Superior temporal gyrus (tissue), 1 donor: Measurements from ENCODE around the gene KIF22.
"Not testable (repeated sequence)": the region's sequence is repeated elsewhere in the genome, so short reads cannot be mapped to it uniquely, and the experiment has no call there.

Experiments
- DNase-seq: peaks from one replicate; pipeline ENCODE4 v3.0.0-alpha.2; 2016; ENCODE audit errors: extremely low spot score

KIF22 gene

DNA sequence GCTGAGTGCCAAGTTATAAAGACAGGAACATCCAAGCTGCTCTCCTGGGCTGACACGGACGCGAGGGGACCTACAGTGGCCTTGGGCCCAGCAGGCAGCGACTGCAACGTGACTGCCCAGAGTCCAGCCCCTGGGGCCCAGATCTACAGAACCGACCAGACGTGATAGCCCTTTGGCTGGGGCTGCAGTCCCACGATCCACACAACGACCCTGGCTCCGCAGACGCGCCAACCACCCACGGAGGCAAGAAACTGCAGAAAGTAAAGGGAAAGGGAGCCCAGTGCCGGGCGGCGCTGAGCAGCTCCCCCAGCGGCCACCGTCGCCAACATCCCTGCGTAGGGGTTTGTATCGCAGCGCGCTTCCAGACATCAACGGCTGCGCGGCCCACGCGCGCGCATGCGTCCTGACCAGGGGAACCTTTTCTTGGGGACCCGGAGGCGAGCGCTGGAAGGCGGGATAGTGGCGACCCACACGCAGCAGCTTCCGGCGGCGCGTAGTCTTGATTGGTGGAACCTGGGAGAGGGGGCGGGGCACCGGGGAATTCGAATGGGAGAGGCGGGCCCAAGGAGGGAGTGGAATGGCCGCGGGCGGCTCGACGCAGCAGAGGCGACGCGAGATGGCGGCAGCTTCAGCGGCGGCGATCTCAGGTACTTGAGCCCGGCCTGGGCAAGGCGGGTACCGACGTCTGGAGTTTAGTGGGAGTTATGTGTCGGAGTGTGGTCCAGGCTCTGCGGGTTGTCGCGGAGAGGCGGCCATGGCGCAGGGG, at the start of gene KIF22:
Gene KIF22, plus strand, starts transcription at position 569 of the 766 bp plus-strand sequence. Its CDS starts 9 bp downstream, at position 578.
- DNase-seq, result peak; percentile 98

DNA sequence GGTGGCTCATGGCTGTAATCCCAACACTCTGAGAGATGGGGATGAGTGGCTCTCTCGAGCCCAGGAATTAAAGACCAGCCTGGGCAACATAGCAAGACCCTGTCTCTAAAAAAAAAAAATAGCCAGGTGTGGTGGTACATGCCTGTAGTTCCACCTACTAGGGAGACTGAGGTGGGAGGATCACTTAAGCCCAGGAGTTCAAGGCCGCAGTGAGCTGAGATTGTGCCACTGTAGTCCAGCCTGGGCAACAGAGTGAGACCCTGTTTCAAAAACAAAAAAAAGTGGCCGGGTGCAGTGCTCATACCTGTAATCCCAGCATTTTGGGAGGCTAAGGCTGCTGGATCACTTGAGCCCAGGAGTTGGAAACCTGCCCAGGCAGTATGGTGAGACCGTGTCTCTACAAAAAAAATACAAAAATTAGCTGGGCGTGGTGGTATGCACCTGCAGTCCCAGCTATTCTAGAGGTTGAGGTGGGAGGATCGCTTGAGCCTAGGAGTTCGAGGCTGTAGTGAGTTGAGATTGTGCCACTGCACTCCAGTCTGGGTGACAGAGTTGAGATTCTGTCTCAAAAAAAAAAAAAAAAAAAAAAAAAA, 47.8 kb upstream of the KIF22 start:
- no peak for DNase-seq

DNA sequence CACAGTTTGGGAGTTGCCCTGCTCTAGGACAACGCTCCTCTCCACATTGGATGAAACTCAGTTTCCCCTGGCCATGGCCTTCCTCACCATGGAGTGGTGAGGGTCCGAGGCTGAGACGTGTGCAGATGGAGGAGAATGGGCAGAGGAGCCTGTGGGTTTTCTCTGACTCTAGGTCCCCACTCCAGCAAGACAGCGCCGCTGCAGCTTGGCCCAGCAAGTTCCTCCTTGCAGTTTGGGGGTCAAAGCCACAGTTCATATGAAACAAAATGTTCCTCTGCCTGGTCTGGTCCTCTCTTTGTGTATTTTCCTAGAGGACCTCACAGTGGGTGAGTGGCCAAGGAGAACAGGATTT, 47.1 kb upstream of the KIF22 start:
- no peak for DNase-seq

DNA sequence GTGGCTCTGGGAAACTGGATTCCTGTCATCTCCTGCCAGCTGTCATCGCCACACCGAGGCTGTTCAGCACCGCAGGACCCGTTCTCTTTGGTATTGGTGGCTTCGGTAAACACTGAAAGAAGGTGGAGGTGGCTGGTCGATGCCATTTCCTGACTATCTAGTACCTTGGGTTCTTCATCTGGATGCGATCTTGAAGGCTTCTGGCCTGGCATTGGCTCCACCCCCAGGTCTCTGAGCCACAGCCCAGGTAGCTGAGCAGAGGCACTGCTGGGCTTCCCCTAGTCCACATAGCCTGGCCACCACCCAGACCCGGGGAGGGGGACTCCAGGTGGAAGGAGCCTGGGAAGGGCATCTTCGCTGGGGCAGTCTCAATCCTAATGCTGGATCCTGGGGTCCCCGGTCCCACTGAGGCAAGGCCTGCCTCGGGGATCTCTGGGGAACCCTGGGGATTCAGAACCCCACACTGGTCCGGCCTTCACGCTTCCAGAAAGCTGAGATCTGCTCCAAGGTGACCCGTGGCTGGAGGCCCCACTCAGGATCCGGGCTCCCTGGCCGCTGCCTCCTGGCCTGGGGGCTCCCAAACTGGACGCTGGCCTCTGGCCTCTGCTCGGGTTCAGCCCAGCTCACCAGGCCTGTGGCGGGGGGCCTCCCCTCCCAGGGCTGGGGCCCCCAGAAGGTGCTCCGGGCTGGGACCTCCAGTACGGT, 46.6 kb upstream of the KIF22 start:
- DNase-seq, result no peak

DNA sequence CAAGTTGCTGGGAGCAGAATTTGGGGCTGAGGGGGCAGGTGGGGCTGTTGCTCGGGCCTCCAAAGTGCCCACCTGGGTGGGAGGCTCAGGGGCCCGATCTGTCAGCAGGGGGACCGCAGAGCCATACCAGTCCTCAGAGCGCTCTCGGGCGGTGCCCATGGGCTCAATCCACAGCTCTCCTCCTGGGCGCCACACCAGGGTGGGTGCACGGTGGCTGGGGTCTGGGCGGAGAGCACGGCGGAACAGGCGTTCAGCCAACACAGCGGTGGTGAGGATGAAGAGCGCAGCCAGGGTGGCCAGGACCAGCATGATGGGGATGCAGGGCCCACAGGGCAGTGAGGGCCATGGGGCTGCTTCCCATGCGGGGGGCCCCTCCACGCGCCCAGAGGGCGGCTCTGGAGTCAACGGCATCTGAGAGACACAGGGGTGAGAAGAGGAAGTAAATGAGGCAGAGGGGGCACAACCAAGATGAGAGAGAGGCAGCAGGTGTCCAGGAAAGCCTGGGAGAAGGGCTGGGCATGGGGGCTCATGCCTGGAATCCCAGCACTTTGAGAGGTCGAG, 45.9 kb upstream of the KIF22 start:
- no peak for DNase-seq

DNA sequence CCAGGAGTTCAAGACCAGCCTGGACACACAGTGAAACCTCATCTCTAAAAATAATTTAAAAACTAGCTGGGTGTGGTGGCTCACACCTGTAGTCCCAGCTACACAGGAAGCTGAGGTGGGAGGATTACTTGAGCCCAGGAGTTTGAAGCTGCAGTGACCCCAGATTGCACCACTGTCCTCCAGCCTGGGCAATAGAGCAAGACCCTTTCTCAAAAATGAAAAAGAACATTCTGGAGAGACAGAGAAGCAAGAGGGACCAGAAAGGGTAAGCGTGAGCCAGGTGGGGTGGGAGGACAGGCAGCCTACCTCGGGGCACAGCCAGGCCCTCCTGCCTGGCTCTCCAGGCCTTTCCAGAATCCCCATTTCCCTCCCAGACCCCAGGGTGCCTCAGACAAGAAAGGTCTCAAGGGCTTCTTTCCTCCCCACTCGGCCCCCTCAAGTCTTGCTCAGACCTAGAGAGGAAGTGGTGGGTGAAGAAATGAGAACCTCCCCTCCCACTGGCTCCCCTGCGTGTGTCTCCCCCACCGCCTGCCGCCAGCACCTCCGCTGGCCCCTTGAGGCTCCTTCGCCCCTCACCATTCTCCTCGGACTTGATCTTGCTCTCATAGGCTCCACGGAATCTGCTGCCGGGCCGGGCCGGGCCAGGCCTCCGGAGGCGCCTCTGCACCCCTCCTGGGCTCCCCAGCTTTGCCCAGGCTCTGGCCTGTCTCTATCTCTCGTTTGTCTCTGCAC, 45.3 kb upstream of the KIF22 start:
- no peak for DNase-seq

DNA sequence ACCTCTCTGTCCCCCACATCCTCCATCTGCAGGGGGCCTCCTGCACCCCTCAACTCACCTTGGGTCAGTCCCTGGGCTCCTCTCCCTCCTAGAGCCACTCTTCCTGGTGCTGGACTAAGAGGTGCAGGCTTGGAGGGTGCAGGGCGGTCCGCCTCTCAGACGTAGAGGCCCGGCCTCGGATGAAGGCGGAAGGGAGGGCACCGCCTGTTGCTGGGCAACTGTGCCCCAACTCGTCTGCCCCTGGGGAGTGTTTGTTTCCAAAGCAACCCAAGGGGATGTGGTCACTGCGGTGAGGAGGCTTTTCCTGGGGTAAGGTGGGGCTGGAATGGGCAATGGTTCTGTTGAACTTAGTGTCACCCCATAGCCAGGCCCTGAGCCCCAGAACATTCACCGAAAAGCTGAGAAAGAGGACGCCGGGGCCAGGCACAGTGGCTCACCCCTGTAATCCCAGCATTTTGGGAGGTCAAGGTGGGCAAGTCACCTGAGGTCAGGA, 44.7 kb upstream of the KIF22 start, which contains the start of gene C16orf54:
Gene C16orf54, minus strand, starts transcription at position 138 of the 493 bp plus-strand sequence. CDS start 1,039 bp downstream, outside the sequence.
- DNase-seq, result no peak

DNA sequence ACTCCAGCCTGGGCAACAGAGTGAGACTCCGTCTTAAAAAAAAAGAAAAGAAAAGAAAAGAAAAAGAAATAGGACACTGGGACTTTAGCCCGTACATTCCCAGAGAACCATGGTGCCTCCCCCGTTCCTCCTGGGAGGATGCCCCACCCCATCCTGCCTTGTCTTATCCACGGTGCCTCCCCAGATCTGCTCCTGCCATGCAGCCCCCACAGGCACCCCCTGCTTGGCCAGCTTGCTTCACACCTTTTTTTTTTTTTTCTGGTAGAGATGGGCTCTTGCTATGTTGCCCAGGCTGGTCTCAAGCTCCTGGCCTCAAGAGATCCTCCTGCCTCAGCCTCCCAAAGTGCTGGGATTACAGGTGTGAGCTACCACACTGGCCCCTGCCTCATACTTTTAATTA, 44.0 kb upstream of the KIF22 start:
- not testable (repeated sequence) for DNase-seq

DNA sequence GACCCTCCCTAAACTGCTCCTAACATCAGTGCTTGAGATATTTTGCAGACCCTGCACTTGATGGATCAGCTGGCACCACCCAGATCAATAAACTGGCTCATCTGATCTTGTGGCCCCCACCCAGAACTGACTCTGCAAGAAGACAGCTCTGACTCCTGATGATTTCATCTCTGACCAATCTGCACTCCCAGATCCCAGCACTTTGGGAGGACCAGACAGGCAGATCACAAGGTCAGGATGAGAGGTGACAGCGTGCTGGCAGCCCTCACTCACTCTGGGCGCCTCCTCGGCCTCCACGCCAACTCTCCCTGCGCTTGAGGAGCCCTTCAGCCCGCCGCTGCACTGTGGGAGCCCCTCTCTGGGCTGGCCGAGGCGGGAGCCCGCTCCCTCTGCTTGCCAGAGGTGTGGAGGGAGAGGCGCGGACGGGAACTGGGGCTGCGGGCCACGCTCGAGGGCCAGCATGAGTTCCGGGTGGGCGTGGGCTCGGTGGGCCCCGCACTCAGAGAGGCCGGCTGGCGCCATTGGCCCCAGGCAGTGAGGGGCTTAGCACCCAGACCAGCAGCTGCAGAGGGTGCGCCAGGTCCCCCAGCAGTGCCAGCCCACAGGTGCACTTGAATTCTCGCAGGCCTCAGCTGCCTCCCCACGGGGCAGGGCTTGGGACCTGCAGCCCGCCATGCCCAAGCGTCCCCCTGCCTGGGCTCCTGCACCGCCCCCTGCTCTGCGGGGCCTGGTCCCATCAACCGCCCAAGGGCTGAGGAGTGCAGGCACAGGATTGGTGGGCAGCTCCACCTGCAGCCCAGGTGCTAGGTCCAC, 42.4 kb upstream of the KIF22 start:
- DNase-seq, result no peak

DNA sequence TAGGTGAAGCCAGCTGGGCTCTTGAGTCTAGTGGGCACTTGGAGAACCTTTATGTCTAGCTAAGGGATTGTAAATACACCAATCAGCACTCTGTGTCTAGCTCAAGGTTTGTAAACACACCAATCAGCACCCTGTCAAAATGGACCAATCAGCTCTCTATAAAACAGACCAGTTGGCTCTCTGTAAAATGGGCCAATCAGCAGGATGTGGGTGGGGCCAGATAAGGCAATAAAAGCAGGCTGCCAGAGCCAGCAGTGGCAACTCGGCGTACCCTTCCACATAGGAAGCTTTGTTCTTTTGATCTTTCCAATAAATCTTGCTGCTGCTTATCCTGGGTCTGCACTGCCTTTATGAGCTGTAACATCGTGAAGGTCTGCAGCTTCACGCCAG, 41.8 kb upstream of the KIF22 start:
- not testable (repeated sequence) for DNase-seq

DNA sequence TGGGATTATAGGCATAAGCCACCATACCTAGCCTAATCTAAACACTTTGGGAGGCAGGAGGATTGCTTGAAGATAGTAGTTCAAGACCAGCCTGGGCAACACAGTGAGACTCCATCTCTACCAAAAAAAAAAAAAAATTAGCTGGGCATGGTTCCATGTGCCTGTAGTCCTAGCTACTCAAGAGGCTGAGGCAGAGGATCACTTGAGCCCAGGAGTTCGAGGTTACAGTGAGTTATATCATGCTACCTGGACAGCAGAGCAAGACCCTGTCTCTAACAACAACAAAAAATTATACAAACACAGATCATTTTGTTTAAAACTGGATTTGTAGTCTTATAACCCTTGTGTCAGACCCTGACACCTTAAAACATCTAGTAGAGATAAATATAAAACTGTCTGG, 37.0 kb upstream of the KIF22 start:
- DNase-seq, result no peak

DNA sequence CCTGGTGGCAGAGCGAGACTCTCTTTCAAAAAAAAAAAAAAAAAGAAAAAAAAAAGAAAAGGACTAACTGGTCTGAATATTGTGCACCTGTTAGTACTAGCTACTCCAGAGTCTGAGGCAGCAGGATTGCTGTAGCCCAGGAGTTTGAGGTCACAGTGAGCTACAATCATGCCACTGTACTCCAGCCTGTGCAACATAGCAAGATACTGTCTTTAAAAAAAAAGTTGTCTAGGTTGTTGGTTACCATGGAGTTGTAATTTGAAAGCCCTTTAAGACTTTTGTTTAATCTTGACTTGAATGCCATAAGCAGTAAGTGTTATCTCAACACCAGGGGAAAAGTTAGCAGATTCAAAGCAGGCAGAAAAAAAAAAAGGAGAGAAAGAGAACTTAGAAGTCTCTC, 33.9 kb upstream of the KIF22 start:
- DNase-seq, result no peak

DNA sequence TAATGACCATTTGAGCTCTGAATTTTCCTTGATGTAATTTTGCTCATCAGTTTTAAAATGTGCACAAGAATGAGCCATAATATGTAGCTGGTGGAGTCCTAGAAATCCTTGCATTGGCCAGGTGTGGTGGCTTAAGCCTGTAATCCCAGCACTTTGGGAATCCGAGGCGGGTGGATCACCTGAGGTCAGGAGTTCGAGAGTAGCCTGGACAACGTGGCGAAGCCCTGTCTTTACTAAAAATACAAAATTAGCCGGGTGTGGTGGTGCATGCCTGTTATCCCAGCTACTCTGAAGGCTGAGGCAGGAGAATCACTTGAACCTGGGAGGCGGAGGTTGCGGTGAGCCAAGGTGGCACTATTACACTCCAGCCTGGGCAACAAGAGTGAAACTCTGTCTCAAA, 33.5 kb upstream of the KIF22 start:
- not testable (repeated sequence) for DNase-seq

DNA sequence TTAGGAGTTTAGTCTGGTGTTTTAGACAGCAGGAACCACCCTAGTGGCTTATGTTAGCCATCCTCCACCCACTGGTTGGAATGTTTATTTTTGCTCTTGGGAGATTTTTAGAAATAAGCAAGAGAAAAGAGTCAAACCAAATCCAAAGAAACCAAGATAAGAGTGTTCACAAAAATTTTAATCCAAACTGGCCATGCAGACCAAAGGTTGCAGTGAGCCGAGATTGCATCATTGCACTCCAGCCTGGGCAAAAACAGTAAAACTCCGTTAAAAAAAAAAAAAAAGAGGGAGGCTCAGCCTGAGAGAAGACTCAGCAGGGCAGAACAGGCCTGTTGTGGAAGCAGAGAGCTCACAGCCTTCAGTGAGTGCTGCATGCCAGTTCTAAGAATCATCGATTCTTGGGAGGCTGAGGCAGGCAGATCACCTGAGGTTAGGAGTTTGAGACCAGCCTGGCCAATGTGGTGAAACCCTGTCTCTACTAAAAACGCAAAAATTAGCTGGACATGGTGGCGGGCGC, 32.5 kb upstream of the KIF22 start:
- DNase-seq, result no peak

DNA sequence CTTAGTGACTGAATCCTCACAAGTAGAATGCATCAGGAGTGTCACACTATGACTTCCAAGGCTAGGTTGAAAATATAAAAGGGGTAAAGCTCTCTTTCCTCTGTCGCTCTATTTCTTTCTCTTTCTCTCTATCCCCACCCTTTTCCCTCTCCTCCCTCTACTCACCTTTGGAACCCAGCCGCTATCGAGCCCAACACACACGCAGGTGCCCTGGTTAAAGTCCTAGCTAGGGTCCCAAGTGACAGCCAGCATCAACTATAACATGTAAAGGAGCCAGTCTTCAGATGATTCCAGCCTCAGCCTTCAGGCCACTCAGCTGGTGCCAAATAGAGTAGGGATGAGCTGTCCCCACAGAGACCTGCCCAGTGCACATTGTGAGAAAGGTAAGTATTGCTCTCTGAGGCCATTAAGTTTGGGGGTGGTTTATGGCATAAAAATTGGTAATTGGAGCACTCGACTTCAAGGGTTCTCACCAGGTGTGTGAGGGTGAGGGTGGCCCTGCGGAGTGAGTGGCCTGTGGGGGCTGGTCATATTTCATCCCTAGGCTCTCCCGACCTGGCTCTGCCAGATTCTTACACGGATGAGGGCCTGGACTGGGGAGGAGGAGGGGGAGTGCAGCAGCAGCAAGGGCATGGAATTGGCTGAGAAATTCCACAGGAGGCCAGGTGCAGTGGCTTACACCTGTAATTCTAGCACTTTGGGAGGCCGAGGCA, 29.8 kb upstream of the KIF22 start:
- no peak for DNase-seq

DNA sequence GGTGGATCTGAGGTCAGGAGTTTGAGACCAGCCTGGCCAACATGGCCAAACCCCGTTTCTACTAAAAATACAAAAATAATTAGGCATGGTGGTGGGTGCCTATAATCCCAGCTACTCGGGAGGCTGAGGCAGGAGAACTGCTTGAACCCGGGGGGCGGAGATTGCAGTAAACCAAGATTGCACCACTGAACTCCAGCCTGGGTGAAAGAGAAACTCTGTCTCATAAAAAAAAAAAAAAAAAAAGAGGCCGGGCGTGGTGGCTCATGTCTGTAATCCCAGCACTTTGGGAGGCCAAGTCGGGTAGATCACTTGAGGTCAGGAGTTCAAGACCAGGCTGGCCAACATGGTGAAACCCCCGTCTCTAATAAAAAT, 29.3 kb upstream of the KIF22 start:
- DNase-seq, result not testable (repeated sequence)

DNA sequence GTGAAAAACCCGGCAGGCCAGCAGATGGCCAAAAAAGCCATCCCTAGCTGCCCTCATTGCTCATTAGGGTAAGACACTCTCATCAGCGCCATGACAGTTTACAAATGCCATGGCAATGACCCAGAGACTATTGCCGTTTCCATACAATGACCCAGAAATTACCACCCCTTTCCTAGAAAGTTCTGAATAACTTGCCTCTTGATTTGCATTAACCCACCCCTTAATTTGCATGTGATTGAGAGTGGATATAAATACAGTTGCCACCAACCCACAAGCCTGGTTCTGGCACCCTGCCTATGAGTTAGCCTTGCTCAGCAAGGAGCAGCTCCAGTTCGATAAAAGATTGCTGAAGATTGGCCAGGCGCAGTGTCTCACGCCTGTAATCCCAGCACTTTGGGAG, 28.7 kb upstream of the KIF22 start:
- no peak for DNase-seq

DNA sequence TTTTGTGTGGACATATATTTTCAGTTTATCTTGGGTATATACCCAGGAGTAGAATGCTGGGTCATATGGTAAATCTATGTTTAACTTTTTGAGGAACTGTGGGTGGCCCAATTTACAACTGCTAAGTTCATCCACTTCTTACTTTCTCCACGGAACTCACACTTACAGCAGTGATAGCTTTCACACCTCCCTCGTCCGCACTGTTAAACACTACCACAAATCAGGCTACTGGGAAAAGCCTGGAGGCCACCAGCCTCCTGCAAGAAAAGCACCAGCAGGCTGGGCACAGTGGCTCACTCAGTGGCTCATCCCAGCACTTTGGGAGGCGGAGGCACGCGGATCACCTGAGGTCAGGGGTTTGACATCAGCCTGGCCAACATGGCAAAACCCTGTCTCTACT, 27.2 kb upstream of the KIF22 start:
- peak; percentile 34 for DNase-seq

DNA sequence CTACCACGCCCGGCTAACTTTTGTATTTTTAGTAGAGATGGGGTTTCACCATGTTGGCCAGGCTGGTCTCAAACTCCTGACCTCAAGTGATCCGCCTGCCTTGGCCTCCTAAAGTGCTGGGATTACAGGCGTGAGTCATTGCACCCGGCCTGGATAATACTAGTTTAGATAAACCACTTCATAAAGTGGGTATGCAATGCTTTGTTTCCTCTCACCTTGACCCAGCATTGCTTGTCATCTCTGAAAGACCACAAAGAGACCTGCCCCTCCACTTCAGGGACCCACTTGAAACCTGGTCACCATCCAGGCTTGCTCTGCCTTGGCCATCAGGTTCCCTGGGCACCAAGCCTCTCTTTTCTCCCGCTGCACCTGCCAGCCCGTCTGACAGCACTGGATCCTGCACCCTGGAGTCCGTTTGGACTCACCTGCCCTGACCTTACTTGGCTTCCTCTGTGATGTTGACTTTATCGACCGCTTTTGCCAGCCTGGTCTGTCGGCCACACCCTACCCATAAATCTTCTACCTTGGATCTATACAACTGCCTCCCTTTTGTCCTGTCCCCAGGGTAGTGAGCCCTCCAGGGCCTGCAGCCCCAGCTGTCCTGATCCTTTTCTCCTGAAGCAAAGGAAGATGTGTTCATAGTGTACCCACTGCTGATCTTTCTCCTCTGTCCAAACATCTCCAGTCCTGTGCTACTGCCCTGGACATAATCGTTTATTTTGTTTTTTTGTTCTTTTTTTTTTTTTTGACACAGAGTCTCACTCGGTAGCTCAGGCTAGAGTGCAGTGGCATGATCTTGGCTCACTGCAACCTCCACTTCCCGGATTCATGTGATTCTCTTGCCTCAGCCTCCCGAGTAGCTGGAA, 25.2 kb upstream of the KIF22 start:
- no peak for DNase-seq
